Activated CD8-positive, alpha-beta memory T cell treated with anti-CD3 and anti-CD28 coated beads, Interleukin-2, amount 50 U/mL, for 24 hours (primary cell): ENCODE measurements around the gene POGK.

Experiments
- DNase-seq: peaks from one replicate; pipeline ENCODE4 v3.0.0-alpha.2; 2020; ENCODE audit errors: extremely low read depth

POGK gene

DNA sequence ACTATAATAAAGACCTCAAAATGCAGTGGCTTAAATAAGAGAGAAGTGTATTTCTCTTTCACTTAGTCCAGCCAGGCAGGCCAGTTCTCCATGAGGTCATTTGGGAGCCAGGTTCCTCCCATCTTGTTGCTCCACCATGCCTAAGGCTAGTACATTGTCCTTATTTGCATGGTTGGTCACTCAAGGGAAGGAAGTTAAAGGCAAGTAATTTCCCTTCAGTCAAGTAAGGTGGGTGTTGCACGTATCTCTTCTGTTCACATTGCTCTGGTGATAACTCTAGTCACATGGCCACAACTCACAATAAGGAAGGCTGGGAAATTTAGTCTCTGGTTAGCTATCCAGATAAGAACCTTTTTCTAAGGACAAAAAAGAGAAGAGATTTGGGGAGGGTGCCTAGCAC is 64.0 kb downstream of the POGK start:
- DNase-seq: no peak

DNA sequence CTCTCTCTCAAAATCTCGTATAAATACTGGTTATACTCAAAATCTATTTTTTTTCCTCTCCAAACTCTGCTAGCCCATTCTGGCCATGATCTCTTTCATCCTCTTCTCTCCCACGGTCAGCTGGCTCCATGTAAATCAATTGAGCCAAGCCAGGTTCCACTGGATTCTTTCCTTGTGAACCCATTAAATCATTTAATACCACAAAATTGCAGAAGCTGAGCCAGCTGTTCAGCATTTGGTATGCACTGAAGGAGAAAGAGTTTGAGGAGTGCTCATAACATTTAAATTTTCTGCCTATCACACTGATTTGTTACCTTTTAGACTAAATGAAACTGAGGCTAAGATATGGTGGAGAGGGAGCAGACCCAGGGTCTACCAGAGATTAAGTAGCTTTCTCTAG is 65.9 kb downstream of the POGK start:
- no peak for DNase-seq

DNA sequence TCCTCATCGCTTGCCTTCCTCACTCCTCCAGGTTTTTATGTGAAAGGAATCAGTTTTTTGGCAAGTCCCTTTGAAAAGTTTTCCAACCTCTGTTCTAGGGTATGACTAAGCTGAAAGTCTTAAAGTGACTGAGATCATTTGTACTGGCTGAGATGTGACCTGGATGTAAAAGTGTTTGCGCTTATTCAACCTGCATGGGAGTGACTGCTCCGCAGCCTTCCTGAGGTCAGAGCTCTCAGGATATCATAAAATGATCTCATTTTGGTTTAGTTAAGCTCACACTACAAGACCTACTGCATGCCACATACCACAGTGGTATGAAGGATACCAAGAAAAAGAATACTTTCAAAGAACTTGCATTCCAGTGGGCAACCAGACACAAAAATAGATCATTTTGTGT is 66.6 kb downstream of the POGK start:
- DNase-seq: no peak
